ENCODE data around the gene HS3ST4.

DNA sequence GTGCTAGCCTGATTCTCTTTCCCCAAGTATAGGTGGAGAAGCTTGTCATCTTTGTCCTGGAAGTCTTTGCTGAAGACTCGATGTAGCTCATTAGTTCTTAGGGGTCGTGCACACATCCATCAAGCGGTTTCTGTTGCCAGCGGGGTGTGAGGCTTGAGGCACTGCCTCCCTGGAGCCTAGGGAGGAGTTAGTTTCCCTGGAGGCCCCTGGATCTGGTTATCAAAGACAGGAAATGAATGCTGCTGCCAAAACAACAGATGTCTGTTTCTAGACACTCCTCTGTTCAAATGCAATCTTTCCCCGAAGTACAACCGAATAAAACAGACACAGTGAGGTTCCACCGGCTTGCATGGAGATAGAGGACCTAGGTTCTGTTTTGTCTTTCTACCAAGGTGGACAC lies 17.5 kb downstream of the HS3ST4 start:
- TF ChIP-seq, protein P1, sequence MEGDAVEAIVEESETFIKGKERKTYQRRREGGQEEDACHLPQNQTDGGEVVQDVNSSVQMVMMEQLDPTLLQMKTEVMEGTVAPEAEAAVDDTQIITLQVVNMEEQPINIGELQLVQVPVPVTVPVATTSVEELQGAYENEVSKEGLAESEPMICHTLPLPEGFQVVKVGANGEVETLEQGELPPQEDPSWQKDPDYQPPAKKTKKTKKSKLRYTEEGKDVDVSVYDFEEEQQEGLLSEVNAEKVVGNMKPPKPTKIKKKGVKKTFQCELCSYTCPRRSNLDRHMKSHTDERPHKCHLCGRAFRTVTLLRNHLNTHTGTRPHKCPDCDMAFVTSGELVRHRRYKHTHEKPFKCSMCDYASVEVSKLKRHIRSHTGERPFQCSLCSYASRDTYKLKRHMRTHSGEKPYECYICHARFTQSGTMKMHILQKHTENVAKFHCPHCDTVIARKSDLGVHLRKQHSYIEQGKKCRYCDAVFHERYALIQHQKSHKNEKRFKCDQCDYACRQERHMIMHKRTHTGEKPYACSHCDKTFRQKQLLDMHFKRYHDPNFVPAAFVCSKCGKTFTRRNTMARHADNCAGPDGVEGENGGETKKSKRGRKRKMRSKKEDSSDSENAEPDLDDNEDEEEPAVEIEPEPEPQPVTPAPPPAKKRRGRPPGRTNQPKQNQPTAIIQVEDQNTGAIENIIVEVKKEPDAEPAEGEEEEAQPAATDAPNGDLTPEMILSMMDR (IDR thresholded peaks at IDR 0.05): no peak
- TF ChIP-seq POLR2AphosphoS5 (IDR thresholded peaks at IDR 0.05): no peak

Data from suprapubic skin (tissue), 3 donors.